HG03354 (cell line): ENCODE data around the gene ICAM3.

Experiments
- ATAC-seq: cut with Tn5 transposase; IDR thresholded peaks from one replicate; pipeline ENCODE4 v1.9.1; 2021; ENCODE audit warnings: mild to moderate bottlenecking; ENCODE audit not compliant: unreplicated experiment, poor library complexity, severe bottlenecking

Gene ICAM3

GRCh38 chr19:10321874-10322835 is 17.3 kb downstream of the ICAM3 start:
- no peak for ATAC-seq

DNA sequence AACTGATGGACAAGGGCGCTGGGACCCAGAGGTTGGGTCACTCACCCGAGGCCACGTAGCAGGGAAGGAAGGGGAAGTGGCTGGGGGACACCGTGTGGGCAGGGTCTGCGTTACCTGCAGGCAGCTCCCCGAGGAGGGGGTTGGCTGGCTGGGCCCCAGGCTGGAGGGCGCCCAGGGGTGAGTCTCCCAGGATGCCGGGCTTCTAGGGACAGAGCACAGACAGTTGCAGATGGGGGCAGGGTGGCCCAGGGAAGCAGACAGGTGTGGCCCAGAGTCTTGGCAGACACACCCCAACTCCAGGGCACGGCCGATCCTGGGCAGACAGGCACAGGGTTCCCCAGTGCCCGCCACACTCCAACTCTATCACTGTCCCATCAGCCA is 18.0 kb downstream of the ICAM3 start:
- no peak for ATAC-seq

GRCh38 chr19:10320602-10321416 is 18.6 kb downstream of the ICAM3 start:
- ATAC-seq, result no peak

GRCh38 chr19:10318807-10319682 is 20.4 kb downstream of the ICAM3 start:
- ATAC-seq, result no peak

GRCh38 chr19:10317857-10318462 is 21.5 kb downstream of the ICAM3 start:
- ATAC-seq, result no peak

DNA sequence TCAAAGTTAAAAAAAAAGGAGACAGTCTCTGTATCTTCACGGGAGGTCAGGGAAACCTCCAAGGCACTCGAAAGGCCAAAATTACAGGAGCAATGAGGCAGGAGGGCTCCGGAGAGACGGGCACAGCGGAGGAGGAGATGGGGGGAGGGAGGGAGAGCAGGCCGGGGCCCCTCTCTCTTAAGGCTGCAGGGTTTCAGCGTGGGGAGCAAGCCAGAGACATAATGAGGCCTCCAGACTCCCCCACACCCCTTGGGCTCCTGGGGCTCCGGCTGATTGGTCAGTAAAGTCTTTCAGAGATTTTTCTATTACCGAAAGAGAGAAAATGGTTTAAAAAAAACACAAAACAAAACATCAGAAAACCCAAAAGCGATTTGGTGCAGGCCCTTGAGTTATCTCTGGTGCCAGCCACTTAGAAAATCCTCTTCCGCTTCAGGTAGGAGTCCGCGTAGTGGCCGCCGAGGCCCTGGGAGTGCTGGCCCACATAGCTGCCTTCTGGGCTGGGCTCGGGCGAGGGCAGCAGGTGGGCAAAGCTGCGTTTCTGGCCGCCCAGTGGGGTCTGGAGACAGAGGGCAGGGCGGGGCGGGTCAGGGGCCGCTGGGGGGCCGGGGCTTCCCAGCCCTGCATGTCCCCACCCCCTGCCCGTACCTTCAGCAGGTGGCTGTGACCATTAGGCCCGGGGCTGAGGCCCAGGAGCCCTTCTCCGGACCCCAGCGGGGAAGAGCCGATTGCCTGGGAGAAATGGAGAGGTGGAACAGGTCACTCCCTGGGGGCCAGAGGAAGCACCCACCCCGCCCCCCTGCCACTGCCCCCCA is 22.2 kb downstream of the ICAM3 start:
- ATAC-seq, result no peak

DNA sequence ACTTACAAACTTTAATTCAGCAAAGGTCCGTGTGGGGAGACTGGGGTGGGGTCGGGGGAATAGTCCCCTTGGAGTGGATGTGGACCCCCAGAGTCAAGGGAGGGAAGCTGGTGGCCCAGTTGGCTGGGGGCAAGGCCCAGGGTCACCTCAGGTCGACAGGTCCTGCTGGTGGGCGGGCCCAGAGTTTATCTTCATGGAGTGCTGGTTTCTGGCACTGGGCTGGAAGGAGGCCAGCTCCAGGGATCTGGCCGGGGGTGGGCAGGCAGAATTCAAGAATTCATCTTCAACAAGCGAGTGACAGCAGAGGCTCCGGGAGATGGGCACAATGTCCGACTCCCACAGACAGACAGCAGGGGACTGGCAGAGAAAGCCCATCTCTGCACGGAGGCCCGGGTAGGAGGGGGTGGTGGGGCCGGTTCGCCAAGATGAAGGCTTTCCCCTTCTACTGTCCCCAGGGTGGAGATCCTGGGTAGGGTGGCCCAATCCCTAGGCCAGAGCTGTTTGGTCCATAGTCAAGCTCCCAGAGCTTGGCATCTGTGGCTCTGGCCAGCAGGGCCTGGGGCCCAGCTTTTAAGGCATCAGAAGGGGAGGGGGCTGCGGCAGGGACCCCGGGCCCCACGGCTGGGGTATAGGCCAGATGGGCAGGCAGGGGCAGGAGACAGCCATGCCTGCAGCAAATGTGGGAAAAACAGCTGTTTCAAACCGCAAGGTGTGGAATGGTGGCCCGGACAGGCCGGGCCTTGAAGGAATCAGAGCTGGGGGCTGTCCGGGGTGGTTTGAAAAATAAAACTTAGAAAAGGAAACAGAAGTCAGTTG is 23.0 kb downstream of the ICAM3 start:
- no peak for ATAC-seq

DNA sequence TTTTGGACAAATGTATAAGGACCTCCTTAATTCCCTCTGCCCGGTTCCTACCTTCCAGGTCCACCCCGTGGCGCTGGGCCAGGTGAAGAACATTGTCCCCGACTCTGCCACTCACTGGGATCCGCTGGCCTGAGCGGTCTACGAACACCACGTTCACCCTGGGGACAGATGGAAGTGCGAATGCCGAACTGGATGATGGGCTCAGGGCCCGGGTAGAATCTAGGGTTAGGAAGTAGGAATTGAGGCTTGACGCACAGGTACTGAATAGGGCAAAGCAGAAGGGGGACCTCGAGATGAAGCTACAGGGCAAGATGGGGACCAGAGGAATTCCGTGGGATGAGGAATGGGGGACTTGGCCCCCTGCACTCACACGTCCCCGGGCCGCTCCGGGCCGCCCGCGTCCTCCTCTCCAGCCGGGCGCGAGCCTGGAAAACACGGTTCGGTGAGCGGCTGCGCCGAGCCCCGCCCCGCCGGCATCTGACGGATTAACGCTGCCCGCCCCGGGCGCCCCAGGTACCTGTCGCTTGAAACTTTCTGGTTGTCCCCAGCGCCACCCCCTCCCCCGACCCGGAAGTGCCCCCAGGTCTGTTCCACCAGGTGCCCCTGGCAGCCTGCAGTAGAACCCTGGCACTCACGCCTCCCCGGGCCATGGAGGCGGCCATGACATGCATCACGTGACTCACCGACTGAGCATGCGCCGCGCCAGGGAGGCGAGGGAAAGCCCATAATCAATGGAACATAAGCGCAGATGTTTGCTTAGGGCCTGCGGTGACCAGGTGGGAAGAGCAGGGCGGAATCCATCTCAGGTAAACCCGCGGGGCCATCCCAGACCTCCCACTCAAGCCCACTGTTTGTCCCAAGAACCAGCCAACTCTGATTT is 23.8 kb downstream of the ICAM3 start, which contains the start of gene FDX2:
TSS of gene FDX2 (minus strand) at position 681 of the 880 bp plus-strand sequence. CDS start at position 662, 19 bp downstream.
- peak; percentile 80 for ATAC-seq

DNA sequence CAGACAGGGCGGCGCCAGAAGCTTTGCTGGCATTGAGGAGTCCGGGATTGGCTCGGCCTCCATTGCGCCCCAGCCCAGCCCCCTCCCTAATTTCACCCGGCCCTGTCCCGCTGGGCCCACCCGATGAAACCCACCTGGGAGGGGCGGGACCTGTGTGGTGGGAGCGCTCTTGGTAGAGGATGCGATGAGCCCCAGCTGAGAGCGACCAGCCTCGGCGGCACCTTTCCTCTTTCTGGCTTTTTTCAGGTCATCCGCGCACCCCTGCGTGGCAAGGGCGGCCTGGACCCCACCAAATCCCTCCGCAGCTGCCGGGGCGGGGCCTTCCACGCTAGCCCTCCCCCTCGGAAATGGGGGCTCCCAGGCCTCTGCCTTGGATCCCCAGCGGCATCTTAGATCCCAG is 30.0 kb downstream of the ICAM3 start, which contains the start of gene ZGLP1:
TSS of gene ZGLP1 (minus strand) at position 393 of the 400 bp plus-strand sequence.
- ATAC-seq, result no peak

- ATAC-seq, result no peak
Measured at GRCh38 chr19:10306327-10306726, 33.1 kb downstream of the ICAM3 start.

DNA sequence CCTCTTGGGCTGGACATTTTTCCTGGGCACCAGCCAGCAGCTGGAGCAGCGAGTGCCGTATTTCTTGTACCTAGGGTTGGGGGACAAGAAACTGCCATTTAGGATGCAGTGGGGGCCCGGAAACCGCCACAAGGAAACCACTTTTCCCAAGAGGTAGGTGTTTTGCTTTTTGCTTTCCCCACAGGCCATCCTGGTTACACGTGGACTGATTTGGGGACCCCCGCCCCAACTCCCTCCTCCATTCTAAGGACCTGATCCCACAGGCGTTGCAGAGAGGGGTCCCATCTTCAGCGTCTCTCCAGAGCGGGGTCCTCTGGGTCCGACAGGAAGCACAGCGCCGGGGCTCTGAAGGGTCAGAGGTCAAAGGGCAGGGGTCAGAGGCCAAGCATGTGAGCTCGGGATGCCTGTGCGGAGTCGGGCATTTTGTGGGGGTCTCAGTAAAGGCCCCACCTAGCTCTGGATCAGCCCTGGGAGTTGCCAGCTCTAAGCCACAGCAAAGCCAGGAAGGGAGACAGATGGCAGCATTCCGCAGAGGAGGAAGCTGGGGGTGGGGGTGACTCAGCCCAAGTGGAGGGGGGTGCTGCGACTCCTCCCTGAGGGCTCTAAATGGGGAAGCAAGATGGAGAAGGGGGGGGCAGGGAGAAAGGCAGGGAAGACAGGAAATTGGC is 34.2 kb downstream of the ICAM3 start:
- no peak for ATAC-seq

DNA sequence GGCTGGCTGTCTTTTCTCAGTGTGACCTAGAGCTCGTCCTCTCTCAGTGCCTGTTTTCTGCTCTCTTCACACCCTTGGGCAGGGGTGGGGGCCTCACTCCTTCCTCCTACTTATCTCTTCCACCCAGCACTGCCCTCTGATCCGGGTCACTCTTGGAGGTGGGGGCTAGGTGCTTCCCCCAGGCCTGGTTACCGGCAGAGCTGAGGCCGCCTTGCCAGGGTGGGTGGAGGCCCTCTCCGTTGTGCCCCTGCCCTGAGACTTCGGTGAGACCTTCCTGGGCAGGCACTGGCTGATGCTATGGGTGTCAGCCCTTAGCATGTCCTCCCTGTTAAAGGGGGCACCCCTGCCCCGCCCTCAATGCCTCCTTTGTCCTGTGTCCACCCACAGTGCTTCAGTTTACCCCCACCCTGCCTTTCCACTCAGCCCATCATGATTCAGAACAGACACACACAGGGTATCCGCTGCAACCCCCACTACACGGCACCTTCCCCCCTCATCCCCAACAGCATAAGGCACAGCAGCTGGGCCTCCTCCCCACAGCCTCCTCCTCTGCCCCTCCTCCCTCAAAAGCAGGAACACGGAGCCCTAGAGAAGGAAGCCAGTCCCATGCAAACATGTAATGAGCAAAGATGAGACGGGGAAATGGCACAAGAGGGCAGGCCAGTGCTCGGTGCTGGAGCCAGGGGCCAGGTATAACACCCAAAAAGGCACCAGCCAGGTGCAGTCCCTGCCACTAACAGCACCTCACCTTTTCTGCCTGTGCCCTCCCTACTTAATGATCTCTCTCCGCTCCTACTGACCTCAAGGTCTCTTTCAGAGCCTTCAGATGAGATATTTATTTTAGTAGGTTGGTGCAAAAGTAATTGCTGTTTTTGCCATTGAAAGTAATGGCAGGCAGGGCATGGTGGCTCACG is 39.6 kb downstream of the ICAM3 start:
- no peak for ATAC-seq

GRCh38 chr19:10295847-10296591 is 43.4 kb downstream of the ICAM3 start:
- ATAC-seq, result no peak

DNA sequence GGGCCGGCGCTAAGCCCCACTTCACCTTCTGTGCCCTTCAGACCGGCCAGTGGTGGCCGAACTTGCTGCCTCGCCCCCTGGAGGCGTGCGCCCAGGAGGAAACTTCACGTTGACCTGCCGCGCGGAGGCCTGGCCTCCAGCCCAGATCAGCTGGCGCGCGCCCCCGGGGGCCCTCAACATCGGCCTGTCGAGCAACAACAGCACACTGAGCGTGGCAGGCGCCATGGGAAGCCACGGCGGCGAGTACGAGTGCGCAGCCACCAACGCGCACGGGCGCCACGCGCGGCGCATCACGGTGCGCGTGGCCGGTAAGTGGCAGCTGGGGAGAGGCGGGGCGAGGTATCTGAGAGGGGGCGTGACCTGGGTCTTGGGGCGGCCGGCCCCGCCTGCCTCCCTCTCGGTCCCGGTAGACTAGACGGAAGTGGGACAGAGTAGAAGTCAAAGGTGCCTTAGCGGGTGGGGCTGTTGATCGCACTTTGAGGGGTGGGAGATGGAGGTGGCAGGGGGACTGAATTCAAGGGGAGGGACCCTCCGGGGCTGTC is 44.0 kb downstream of the ICAM3 start:
- ATAC-seq, result peak; percentile 47
